Stimulated activated CD4-positive, alpha-beta T cell treated with anti-CD3 and anti-CD28 coated beads, Interleukin-12 subunit alpha, Interleukin-12 subunit beta, amount 100 ng/mL, for 4 hours (primary cell): ENCODE results near the gene S100B.
"Not testable (repeated sequence)": the region's sequence is repeated elsewhere in the genome, so short reads cannot be mapped to it uniquely, and the experiment has no call there.

Experiments used
- DNase-seq: peaks from one replicate; pipeline ENCODE4 v3.0.0-alpha.2; 2020

The S100B gene

DNA sequence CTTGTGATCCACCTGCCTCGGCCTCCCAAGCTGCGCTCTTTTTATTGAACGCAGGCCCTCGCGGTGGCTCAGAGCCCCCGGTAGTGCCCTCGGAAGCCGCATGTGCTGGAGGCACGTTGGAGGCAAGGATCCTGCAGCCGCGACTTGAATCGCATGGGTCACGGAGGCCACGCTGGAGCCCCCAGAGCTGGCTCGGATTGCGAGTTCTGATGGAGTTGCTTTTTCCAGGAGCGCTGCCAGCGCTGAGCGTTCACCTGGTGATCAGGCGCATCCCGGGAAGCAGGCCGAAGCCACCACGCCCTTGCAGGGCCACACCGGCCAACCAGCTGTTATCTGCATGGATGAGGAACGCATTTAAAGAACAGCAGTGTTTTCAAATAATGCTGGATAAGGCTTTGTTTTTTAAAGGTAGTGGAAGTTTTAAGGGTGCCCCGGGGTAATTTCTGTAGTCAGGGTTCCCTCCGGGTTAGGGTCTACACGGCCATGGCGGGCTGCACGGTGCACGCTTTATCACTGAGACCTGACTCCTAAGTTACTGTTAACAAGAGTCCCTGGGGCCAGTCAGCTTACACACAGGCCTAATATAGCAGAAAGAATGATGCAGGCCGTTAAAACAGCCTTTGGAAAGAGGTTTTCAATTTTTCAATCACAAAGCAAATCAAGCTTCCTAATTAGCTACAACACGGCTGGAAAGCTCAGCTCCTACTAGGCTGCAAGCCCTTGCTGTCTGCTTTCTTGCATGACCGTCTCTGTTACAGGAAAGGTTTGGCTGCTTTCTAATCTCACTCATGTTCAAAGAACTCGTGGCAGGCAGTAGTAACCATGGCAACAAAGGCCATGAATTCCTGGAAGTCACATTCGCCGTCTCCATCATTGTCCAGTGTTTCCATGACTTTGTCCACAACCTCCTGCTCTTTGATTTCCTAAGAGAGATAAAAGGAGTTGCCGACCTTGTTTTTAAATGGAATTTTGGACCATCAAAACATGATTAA is 6.0 kb downstream of the S100B start:
- DNase-seq: no peak

DNA sequence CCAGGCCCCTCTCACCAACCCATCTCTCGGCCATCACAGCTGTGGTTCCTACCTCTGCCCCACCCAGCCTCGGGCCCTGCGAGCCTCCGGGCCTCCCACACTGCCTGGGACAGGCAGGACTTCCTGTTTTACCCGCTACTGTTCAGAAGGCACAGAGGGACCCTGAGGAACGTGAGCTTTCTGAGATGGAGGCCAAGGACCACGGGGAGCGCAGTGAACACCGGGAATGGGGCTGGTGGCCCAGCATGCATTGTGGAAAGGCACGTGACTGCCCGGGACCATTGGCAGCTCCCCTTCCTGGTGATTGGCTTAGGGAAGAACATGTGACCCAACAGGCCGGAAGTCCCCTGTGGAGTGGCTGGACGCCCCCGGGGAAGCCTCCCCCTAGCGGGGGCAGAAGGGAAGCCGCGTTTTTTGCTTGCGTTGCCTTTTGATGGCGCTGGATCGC is 7.0 kb downstream of the S100B start:
- DNase-seq: no peak

DNA sequence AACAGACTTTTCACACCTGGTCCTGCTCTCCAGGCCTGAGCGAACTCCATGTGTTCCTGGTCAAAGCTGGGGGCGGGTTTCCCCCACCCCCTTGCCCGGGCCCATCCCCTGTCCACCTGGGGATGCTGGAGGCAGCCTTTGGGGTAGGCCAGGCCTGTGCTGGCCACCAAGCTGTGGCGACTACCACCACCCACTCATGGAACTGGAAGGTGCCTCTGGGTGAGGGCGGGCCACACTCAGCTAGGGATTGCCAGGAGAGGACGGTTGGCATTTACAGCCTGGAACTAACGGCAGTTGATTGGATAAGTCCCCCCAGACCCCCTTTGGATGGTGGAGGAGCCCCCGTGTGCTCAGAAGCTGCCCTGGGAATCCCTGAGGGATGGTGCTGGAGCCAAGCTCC is 7.9 kb downstream of the S100B start:
- no peak for DNase-seq

DNA sequence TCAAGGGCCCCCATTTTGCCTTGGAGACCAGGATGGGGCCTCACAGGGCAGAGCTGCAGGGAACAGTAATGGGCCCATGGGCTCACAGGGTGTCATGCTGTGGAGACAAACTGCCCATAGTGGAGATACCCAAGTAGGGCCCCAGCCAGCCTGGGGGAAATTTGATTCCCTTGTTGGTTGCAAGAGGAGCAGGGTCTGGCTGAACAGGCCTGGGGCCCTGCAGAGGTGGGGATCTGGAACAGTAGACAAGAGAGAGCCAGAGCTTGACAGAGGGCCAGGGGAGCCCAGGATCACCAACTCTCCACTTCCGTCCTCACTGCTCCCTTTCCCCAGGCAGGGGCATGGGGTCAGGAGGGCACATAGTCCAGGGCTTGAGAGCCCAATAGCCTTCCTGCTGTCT is 8.7 kb downstream of the S100B start:
- no peak for DNase-seq

DNA sequence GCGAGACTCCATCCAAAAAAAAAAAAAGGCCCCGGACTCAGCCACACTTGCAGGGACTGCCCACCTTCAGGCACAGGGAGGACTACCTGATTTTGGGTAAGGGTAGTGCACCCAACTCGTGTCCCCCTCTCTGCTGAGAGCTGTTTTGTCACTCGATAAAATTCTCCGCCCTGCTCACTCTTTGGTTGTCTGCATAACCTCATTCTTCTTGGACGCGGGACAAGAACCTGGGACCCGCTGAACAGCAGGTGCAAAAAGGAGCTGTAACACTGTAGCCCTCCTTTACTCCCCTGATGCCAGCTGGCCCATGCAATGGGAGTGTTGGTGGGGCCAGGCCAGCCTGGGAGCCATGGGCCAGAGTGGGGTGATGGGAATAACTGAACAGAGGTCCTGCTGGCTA is 10.6 kb downstream of the S100B start:
- DNase-seq: no peak

DNA sequence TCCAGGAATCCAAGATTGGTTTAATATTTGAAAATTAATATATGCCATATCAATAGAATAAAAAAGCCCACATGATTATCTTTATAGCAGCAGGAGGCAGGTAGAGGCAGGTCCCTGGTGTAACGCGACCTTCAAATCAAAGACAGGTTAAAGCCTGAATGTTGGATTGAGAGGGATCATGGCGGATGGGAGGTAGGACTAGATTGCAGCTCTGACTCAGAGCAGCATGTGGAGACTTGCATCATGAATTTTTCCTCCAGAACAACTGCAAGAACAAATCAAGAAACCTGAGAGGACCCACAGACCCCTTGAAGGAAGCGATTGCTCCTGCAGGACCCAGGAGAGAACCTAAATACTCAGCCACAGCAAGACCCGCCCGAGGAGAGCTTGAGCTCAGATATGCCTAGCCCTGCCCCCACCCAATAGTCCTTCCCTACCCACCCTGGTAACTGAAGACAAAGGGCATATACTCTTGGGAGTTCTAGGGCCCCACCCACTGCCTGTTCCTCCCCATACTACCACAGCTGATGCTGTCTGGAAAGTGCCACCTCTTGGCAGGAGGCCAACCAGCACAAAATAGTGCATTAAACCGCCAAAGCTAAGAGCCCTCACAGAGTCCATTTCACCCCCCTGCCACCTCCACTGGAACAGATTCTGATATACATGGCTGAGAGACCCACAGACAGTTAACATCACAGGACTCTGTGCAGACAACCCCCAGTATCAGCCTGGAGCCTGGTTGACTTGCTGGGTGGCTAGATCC is 19.5 kb downstream of the S100B start:
- DNase-seq: no peak

DNA sequence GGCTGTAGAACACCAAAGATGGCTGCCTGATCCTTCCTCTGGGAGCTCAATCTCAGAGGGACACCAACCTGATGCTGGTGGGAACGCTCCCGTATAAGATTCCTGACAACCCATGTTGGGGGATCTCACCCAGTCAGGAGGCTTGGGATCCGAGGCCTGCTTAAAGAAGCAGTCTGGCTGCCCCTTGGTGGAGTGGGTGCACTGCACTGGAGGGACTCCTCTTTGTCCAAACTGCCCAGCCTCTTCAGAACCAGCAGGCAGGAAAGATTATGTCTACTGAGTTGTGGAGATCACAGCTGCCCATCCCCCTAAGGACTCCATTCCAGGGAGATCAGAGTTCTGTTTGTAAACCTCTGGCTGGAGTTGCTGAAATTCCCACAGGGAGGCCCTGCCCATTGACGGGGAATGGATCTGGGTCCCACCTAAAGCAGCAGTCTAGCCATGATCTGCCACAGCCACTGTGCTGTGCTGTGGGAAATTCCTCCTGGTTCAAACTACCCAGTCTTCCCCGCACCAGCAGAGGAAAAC is 23.0 kb downstream of the S100B start:
- no peak for DNase-seq

DNA sequence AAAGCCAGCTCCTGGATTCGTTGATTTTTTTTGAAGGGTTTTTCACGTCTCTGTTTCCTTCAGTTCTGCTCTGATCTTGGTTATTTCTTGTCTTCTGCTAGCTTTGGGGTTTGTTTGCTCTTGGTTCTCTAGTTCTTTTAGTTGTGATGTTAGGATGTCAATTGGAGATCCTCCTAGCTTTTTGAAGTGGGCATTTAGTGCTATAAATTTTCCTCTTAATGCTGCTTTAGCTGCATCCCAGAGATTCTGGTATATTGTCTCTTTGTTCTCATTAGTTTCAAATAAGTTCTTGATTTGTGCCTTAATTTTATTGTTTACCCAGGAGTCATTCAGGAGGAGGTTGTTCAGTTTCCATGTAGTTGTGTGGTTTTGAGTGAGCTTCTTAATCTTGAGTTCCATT is 25.5 kb downstream of the S100B start:
- DNase-seq: not testable (repeated sequence)

DNA sequence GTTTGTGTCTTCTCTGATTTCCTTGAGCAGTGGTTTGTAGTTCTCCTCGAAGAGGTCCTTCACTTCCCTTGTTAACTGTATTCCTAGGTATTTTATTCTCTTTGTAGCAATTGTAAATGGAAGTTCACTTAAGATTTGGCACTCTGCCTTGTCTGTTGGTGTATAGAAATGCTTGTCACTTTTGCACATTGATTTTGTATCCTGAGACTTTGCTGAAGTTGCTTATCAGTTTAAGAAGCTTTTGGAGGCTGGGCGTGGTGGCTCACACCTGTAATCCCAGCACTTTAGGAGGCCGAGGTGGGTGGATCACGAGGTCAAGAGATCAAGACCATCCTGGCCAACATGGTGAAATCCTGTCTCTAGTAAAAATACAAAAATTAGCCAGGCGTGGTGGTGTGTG is 27.1 kb downstream of the S100B start:
- not testable (repeated sequence) for DNase-seq

DNA sequence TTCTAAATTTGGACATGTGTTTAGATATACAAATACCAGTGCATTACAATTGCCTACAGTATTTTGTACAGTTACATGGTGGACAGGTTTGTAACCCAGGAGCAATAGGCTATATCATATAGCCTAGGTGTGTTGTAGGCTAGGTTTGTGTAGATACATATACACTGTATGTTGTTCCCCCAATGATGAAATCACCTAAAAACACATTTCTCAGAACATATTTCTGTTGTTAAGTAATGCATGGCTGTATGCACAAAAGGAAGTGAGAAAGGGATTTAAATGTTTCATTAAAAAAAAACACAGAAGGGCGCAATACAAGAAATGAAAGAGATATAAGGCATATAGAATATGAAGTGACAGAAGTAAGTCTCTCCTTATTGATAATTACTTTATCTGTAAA is 32.0 kb downstream of the S100B start:
- no peak for DNase-seq

DNA sequence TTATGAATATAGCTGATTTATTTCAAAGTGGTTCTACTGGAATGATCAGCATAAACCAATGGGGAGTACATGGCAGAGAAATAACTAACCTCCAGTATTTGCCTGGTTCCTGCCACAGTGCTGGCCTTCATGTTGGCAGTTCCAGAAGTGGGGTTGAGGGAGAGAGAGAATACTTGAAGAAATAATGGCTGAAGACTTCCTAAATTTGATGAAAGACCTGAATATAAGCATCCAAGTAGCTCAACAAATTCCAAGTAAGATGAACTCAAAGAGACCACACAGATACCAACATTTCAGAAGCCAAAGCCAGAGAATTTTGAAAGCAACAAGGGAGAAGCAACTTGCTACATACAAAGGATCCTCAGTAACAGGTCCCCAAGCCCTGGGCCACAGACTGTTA is 34.3 kb downstream of the S100B start:
- DNase-seq: no peak

DNA sequence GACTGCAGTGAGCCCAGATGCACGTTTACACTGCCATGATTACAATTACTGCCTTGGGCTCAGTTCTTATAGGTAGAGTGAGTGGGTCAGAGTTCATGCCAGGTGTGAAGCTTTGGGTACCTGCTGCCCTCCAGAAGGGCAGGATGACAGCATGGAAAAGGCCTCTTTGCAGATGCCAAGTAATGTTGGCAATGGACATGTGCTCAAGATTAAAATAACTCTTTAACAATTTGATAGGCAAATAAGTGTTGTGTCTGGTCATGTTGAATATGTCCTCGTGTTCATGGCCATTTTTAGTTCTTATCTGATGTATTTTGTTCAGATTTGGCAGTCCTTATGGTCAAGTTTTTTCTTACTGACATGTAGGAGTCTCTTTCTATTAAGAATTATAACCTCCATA is 34.8 kb downstream of the S100B start:
- DNase-seq: no peak

DNA sequence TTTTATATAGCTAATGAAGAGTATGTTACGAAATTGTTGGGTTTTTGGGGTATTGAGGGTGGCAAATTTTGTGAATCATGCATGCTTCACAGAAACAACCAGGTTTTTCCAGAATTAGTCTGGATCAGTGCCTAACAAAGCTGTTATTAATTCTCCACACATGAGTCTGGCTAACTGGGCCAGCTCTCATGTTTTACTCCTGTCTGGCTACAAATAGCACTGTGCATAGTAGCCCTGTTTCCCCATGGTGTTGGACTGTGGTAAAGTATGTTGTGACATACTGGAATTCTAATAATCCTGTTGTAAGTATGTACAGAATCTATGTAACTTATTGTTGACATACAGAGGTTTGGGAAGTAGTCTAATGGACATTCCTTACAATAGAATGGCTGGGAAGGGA is 35.8 kb downstream of the S100B start:
- DNase-seq: no peak

DNA sequence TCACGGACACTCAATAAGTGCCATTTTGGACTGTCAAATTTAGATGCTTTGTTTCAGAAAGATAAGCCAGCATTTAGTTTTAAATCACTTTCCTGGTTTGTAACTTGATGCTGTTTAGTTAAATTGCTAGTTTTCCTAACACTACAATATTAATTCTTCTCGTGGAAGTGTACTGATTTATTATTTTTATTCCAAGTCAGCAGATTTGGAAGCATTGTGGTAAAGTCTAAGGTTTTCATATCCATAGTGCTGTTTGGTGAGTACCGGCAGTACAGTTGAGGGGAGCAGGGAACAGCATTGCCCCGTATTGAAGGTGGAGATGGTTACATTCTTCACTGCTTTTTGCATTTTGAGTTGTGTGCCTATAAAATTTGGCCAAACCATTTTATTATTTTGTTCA is 36.3 kb downstream of the S100B start:
- DNase-seq: no peak

DNA sequence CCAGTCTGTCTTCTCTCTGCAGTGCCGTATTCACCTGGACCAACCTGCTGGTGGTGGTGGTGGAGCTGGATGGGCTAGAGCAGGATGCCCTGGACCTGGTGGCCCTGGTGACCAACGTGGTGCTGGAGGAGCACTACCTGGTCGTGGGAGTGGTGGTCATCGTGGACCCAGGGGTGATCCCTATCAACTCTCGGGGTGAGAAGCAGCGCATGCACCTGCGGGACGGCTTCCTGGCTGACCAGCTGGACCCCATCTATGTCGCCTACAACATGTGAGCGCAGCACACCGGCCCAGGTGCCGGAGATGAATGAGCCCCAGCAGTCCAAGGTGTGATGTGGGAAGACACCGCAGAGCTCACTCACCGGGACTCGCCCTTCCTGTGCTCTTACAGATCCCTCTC is 37.5 kb downstream of the S100B start:
- no peak for DNase-seq

DNA sequence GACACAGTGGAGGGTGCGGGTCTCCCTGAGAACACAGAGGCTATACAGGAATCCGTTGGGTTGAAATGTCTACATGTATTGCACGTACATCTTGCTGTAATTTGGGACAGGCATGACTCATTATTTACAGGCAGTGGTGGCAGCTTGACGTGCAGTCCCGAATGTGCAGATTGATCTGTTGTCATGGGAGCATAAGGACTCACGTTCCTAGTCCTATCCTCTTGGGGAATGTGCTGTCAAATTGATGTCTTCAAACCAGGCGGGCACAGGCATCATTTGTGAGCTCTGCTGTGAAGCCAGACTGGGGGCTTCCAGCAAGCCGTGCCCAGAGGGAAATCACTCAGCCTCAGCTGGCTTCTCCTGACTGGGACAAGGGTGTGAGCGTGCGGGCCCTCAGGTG is 40.5 kb downstream of the S100B start:
- DNase-seq: no peak

DNA sequence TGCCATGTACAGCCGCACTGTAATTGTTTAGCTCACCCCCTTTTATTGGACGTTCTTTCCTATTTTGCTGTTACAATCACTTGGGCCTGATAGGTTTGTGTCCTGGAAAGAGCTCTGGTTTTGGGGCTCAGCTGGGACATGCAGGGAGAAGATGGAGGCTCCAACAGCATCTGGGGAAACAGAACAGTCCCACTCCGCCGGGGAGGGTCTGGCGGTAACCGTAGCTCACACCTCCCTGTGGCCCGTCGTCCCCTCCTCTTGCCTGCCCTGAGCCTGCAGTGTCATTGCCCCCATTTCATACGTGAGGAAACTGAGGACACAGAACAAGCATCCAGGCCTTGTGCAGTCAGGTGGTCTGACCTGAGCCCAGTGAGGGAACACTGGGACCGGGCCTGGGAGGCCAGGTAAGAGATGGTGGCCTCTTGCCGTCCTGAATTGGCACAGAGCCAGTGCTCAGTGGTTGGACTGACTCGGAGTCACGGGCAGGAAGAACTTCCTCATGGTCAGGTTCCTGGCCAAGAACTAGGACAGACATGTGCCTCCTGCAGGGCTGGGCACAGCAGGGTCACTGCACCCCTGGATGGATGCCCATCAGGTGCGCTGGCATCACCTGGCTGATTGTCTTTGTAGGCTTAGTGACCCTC is 41.8 kb downstream of the S100B start:
- no peak for DNase-seq

DNA sequence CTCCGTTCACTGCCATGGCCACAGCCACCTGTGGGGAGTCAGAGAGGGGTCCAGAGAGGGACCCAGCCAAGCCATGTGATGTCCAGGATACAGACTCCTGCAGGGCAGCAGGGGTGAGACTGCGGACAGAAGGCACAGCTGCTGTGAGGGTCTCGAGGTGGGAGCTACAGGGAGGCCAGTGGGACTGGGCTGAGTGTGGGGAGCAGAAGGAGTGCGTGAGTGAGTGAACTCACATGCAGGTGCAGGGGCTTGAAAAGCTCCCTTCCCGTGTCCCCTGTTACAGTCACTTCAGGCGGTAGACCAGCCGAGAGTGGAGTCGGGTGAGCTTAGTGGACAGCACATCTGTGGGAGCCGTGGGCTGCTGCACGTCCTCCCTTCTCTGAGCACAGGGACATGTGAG is 42.4 kb downstream of the S100B start:
- no peak for DNase-seq

DNA sequence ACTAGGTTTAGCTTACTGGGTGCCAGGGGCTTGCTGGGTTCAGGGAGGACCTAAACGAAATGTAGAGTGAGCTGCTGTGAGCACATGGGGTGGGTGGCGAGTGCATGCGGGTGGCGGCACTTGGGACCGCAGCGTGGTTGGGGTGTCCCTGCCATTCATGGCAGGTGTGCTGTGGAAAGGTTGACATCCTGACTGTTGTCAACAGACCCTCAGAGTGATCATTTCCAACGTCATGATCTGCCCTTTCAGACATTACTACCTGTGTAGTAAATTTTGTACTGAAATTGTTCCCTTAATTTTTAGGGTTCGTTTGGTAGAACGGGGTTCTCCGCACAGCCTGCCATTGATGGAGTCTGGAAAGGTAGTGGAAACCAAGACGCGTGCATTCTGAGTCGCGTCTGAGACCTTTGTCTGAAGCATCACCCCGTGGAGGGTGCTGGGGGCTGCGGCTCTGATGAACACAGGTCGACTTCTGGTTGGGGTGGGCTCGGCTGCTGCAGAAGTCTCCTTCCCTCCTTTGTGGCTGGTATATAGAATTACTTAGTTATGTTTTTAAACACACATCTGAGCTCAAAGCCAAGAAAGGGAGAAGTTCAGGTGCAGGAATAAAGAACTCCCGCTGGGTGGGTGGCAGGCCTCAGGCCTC is 43.3 kb downstream of the S100B start:
- DNase-seq: no peak

DNA sequence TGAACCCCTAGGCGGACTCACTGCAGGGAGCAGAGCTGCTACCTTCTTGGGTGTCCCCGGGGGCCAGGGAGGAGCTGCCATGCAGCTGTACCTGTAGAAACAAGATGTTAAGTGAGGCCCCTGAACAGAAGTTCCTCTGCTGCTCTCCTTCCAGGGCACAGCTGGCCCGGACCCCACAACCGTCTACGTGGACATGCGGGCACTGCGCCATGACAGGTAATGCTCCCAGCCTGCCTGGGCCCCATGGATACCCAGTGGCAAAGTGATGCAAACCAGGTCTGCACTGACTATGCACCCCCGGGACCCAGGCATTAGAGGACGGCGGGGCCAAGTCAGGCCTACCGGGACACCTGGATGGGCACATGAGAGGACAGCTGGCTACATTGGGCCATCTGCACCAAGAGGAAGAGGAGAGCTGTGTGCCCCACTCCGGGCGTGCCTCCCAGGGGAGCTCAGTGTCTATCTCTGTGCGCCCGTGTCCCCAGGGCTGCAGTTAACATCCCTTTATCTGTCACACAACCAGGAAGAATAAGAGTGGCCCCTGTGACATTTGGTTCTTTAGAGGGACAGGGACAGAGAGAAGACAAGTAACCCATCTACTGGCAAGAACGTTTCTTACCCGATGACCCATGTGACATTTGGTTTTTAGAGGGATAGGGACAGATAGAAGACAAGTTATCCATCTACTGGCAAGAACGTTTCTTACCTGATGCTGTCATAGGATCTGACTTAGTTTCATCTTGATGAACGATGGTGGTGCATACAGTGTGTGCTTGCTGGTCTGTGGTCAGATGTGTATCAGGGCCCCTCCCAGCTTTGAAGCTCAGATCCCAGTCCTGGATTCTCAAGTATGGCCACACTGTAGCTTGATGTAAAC is 44.1 kb downstream of the S100B start:
- DNase-seq: no peak

DNA sequence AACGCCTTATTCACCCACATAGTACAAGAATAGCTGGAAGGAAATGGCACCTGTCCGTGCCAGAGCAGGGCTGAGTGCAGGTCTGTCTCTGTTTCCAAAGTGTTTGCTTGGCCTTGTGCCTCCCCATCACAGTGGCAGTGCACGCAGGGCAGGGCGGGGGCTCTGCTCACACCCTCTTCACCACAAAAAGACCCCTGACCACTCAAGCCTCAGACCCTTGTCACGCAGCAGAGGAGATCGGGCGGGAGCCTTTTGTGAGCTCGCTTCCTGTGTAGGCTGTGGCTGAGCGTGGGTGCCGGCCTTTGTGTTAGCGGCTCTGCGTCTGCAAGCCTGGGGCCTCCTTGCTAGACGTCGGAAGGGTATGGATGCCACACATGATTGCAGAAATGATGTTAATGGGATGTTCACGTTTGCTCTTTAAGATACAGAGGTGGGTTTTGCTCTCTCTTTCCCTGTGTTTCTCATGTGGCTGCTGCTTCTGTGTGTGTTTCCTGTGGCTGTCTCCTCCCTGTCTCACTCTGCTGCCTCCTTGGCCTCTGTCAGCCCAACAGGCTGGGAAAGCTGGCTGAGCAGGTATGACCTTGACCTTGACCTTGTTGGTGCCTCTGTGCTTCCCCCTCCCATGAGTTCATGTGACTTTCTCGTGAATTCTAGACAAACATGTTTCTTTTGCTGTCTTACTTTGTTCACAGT is 45.4 kb downstream of the S100B start:
- peak; percentile 59 for DNase-seq
